ENCODE results near the gene PAGE4. TPM values are rescaled to one million over a fixed set of nuclear protein-coding genes. Genes with fewer than 3 reads are reported as not detected.

The PAGE4 gene
- total RNA-seq, 4 donors from 2014 or later, result 2.8 to 4.6 (median 4.5) TPM; not detected in 1

GRCh38 chrX:49842621-49843020 lies 13.5 kb downstream of the PAGE4 start:
- H3K9me3 ChIP-seq, result no peaks in the 10 kb centered on the region
- TF ChIP-seq EP300 (IDR thresholded peaks at IDR 0.05) (no peak), POLR2AphosphoS5 (IDR thresholded peaks at IDR 0.05) (no peak), POLR2A (IDR thresholded peaks at IDR 0.05) (no peak), CTCF (IDR thresholded peaks at IDR 0.05) (no peak)
- H3K36me3 ChIP-seq, result no peaks in the 10 kb centered on the region
- no peak overlapping the region for H3K27ac ChIP-seq
- H3K27me3 ChIP-seq, result no peaks in the 10 kb centered on the region
- no peak for ATAC-seq
- H3K4me1 ChIP-seq, result no peaks in the 10 kb centered on the region
- no peak overlapping the region for H3K4me3 ChIP-seq

GRCh38 chrX:49844611-49845010 lies 15.5 kb downstream of the PAGE4 start:
- TF ChIP-seq CTCF (IDR thresholded peaks at IDR 0.05), result no peak
- no peak for TF ChIP-seq POLR2AphosphoS5 (IDR thresholded peaks at IDR 0.05)
- WGBS, 2 donors (ENCODE audit: low coverage in 1 of 2), result 23 to 30% methylated on average over 2 to 3 of the region's 8 CpGs
- no peaks in the 10 kb centered on the region for H3K9me3 ChIP-seq
- no peaks in the 10 kb centered on the region for H3K36me3 ChIP-seq
- no peaks in the 10 kb centered on the region for H3K27me3 ChIP-seq
- H3K27ac ChIP-seq, result no peak overlapping the region
- H3K4me3 ChIP-seq, result no peak overlapping the region
- no peak for ATAC-seq
- H3K4me1 ChIP-seq, result no peaks in the 10 kb centered on the region

- no peaks in the 10 kb centered on the region for H3K9me3 ChIP-seq
- WGBS, 2 donors (ENCODE audit: low coverage in 1 of 2), result 52 to 55% methylated on average over 3 to 4 of the region's 4 CpGs
- no peaks in the 10 kb centered on the region for H3K36me3 ChIP-seq
- no peak overlapping the region for H3K4me3 ChIP-seq
- no peaks in the 10 kb centered on the region for H3K4me1 ChIP-seq
- H3K27ac ChIP-seq, result no peak overlapping the region
- ATAC-seq, result no peak
- TF ChIP-seq EP300 (IDR thresholded peaks at IDR 0.05), result no peak
- TF ChIP-seq POLR2AphosphoS5 (IDR thresholded peaks at IDR 0.05), result no peak
- TF ChIP-seq CTCF (IDR thresholded peaks at IDR 0.05), result no peak
- no peak for TF ChIP-seq POLR2A (IDR thresholded peaks at IDR 0.05)
- no peaks in the 10 kb centered on the region for H3K27me3 ChIP-seq
Observed at GRCh38 chrX:49845701-49846403, 16.7 kb downstream of the PAGE4 start.

GRCh38 chrX:49846522-49846921 lies 17.4 kb downstream of the PAGE4 start:
- ATAC-seq, result no peak
- Histone ChIP-seq H3K9me3 (no peaks in the 10 kb centered on the region), H3K4me3 (no peak overlapping the region), H3K27ac (no peak overlapping the region), H3K4me1 (no peaks in the 10 kb centered on the region), H3K27me3 (no peaks in the 10 kb centered on the region), H3K36me3 (no peaks in the 10 kb centered on the region)
- WGBS, 2 donors (ENCODE audit: low coverage in 1 of 2), result 20 to 67% methylated on average over 1 of the region's 1 CpG
- TF ChIP-seq POLR2A (IDR thresholded peaks at IDR 0.05) (no peak), EP300 (IDR thresholded peaks at IDR 0.05) (no peak), POLR2AphosphoS5 (IDR thresholded peaks at IDR 0.05) (no peak), CTCF (IDR thresholded peaks at IDR 0.05) (no peak)

GRCh38 chrX:49848275-49848674 lies 19.2 kb downstream of the PAGE4 start:
- 77% methylated on average over 3 of the region's 3 CpGs; no CpG with 5 or more reads in 1 of the 2 donors for WGBS, 2 donors (ENCODE audit: low coverage in 1 of 2)
- no peaks in the 10 kb centered on the region for H3K27me3 ChIP-seq
- no peak overlapping the region for H3K27ac ChIP-seq
- H3K36me3 ChIP-seq, result no peaks in the 10 kb centered on the region
- no peaks in the 10 kb centered on the region for H3K4me1 ChIP-seq
- ATAC-seq, result no peak
- H3K9me3 ChIP-seq, result no peaks in the 10 kb centered on the region
- TF ChIP-seq CTCF (IDR thresholded peaks at IDR 0.05), result no peak
- no peak for TF ChIP-seq POLR2A (IDR thresholded peaks at IDR 0.05)
- no peak for TF ChIP-seq EP300 (IDR thresholded peaks at IDR 0.05)
- no peak for TF ChIP-seq POLR2AphosphoS5 (IDR thresholded peaks at IDR 0.05)
- H3K4me3 ChIP-seq, result no peak overlapping the region
